Amygdala (tissue), 56 donors: ENCODE results near the gene DIPK1B.
A peak's percentile ranks its signal among the peaks of the same experiment; 100 is the strongest.

ENCODE experiments used
- DNase-seq, 56 donors: peaks; one replicate each; lab custom pipeline; 2025; lab: John Stamatoyannopoulos, UW

The DIPK1B gene

GRCh38 chr9:136672431-136673087 lies 39.8 kb upstream of the DIPK1B start:
- DNase-seq, result no peak

- DNase-seq, result no peak
Measured at GRCh38 chr9:136673088-136673974, 39.0 kb upstream of the DIPK1B start.

GRCh38 chr9:136673975-136674785 lies 38.2 kb upstream of the DIPK1B start:
- no peak for DNase-seq

- DNase-seq, result no peak
Measured at GRCh38 chr9:136674786-136675349, 37.5 kb upstream of the DIPK1B start.

- no peak for DNase-seq
Measured at GRCh38 chr9:136675477-136676296, 36.7 kb upstream of the DIPK1B start.

GRCh38 chr9:136676297-136676794 lies 36.0 kb upstream of the DIPK1B start:
- no peak for DNase-seq

- no peak for DNase-seq
Measured at GRCh38 chr9:136676920-136677686, 35.3 kb upstream of the DIPK1B start.

GRCh38 chr9:136678034-136678433 lies 34.3 kb upstream of the DIPK1B start:
- DNase-seq, result no peak

- no peak for DNase-seq
Measured at GRCh38 chr9:136678624-136679023, 33.7 kb upstream of the DIPK1B start.

GRCh38 chr9:136679431-136679941 lies 32.9 kb upstream of the DIPK1B start:
- DNase-seq, result peak in 6 of 56 donors; percentile 15 to 58 (median 18)

GRCh38 chr9:136681029-136681428 lies 31.3 kb upstream of the DIPK1B start:
- no peak for DNase-seq

GRCh38 chr9:136681945-136682699 lies 30.2 kb upstream of the DIPK1B start:
- no peak for DNase-seq

- no peak for DNase-seq
Measured at GRCh38 chr9:136682710-136683109, 29.7 kb upstream of the DIPK1B start.

GRCh38 chr9:136683173-136683745 lies 29.1 kb upstream of the DIPK1B start:
- no peak for DNase-seq

- no peak for DNase-seq
Measured at GRCh38 chr9:136683755-136684154, 28.6 kb upstream of the DIPK1B start.

GRCh38 chr9:136684339-136684738 lies 28.0 kb upstream of the DIPK1B start:
- no peak for DNase-seq

- DNase-seq, result no peak
Measured at GRCh38 chr9:136684799-136685198, 27.6 kb upstream of the DIPK1B start.

- no peak for DNase-seq
Measured at GRCh38 chr9:136685216-136685615, 27.2 kb upstream of the DIPK1B start.
